Inflammatory macrophage treated with lipopolysaccharide for 1 hour (primary cell): ENCODE measurements around the gene SLC16A10.

Experiments
- DNase-seq, 2 donors: peaks; one replicate each; pipeline ENCODE4 v3.0.0-alpha.2; 2020 to 2022

SLC16A10 gene

DNA sequence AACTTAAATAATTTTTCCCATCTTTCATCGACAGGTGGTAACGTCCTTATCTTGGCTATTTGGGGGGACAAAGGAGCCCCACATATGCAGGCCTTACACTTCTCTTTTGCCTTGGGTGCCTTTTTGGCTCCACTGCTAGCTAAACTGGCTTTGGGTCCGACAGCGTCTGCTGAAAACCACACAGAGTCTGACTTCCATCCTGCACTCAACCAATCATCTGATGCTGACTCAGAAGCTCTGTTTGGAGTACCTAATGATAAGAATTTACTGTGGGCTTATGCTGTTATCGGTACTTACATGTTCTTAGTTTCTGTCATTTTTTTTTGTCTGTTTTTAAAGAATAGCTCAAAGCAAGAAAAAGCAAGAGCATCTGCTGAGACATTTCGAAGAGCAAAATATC is 178.5 kb downstream of the SLC16A10 start:
- DNase-seq, result no peak

DNA sequence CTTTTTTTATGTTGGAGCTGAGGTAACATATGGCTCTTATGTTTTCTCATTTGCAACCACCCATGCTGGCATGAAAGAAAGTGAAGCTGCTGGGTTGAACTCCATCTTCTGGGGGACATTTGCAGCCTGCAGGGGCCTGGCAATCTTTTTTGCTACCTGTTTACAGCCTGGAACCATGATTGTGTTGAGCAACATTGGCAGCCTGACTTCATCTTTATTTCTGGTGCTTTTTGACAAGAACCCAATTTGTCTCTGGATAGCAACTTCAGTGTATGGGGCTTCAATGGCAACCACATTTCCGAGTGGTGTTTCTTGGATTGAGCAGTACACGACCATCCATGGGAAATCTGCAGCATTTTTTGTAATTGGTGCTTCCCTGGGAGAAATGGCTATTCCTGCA is 179.0 kb downstream of the SLC16A10 start:
- DNase-seq, result no peak

DNA sequence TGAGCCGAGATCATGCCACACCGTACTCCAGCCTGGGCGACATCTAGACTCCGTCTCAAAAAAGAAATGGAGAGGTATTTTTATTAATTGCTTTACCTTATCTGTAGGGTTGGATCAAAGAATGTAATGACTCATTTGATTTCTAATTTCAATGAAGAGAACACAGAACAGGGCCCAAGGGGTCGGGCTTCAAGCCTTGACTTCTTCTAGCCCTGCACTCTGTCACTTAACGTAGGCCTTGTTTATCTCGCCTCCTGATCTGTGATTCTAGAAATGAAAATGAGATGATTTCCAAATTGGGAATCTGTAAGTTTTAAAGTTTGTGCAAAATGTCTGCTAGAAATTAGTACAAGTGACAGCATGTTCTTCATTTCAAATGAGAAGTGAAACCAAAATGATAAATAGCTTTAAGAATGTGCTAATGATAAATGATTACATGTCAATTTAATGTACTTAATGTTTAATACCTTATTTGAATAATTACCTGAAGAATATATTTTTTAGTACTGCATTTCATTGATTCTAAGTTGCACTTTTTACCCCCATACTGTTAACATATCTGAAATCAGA is 180.5 kb downstream of the SLC16A10 start:
- no peak for DNase-seq

DNA sequence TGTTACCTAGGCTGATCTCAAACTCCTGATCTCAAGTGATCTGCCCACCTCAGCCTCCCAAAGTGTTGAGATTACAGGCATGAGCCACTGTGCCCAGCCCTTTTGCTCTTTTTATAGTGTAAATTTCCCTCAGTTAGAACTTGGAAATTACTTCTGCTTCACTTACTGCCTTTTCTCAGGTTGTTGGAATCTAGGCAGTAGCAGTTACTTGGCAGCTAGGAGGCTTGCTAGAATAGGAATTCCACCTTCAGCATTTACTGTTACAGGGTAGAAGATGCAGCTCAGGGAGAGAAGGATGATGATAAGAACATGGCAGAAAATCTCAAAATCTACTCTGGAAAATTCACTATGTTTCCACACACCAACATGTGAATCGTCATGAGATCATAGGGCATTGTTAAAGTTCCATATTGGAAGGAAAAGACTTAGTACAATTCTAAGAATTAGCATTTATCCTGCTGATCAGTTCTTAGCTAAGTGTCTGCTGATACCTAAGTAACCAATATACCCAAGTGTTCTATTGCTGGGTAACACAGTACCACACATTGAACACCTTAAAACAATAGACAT is 182.2 kb downstream of the SLC16A10 start:
- no peak for DNase-seq

DNA sequence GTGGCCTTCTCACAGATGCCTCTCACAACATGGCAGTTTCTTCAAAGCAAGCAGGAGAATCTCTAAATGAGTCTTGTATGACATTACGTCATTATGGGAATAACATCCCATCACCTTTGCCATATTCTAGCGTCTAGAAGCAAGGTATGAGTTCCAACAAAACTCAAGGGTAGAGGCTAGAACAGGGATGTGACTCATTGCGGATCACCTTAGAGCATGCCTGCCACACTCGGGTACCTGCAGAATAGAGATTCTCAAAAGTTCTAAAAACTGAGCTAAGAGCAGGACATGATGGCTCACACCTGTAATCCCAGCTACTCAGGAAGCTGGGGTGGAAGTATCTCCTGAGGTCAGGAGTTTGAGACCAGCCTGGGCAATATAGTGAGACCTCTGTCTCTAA is 182.8 kb downstream of the SLC16A10 start:
- DNase-seq, result no peak

DNA sequence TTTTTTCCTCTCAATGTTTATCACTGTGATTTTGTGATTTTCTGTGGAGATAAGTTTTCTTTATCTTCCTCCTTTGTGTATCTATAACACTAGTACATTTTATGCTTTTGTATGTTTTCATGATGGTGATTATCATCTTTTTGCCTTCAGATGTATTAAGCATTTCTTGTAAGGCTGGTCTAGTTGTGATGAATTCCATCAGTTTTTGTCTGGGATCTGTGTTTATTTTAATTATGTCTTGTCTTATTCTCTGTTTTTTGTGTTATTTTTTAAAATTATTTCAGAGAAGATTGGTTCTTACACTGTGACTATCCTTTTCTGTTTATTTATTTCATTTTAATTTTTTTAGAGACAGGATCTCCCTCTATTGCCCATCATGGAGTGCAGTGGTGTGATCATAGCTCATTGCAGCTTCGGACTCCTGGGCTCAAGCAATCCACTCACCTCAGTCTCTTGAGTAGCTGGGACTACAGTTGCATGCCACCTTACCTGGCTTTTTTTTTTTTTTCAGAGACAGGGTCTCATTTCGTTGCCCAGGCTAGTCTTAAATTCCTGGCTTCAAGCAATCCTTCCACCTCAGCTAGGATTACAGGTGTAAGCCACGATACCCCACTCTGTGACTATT is 187.4 kb downstream of the SLC16A10 start:
- no peak for DNase-seq

DNA sequence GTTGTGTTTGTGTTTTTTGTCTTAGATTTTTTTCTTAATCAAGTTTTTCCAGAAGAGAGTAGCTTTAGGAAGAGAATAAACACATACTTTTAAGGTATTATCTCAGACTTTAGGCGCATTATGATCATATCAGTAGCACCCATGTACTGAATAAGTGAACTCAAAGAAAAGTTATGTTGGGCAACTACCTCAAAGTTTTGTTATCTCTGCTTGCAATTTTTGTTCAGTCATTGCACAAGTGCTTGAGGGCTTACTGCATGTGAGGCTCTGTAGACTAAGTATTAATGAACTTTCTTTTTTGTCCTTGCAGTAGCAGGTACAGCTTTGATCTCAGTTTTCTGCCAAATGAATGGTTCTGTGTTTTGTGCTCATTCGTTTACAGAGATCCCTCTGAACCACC is 189.0 kb downstream of the SLC16A10 start:
- DNase-seq, result no peak

DNA sequence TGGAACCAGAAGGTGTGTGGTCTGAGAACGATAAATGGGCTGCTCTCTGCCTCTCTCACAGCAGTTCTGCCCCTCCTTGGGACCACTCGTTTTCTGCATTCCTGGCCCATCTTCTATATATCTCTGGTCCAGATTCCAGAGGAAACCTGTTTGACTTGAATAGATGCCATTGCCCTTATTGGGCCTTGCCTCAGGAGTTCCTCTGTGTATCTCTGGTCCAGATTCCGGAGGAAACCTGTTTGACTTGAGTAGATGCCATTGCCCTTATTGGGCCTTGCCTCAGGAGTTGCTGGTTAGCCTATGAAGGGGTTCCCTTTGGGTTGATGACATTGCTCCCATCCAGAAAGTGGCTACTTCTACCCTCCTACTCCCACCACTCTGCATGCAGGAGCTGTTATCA is 189.4 kb downstream of the SLC16A10 start:
- no peak for DNase-seq

DNA sequence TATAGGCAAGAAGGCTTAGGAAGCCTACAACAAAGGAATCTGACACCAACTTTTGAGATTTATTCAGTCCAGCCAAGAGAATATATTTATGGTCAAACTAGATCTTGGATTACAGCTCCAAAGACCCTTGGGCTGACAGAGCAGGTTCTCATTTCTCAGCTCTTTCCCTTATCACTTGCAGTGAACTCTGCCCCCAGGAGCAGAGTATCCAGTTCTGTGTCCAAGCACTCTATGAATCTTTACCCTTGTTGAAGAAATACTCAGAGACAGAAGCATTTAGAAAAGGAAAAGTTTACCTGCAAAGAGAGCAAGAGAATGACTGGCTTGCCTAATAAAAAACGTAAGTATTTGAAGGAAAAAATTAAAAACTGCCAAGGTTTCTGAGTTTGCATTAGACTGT is 190.5 kb downstream of the SLC16A10 start:
- no peak for DNase-seq

DNA sequence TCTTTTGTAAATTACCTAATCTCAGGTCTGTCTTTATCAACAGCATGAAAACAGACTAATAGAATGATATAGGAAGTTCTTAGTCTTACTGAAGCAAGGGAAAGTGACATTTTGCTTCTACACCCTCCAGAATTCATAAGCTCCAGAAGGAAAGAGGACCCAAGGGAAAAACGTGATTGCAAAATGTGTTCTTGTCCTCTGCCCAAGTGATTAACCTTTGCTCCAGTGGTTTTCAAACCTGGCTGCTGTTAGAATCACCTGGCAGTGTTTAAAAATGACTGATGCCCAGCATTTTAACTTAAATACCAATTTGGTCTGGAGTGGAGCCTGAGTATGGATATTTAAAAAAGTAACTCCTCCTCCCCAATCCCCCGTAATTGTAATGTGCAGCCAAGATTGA is 191.4 kb downstream of the SLC16A10 start:
- DNase-seq, result no peak

DNA sequence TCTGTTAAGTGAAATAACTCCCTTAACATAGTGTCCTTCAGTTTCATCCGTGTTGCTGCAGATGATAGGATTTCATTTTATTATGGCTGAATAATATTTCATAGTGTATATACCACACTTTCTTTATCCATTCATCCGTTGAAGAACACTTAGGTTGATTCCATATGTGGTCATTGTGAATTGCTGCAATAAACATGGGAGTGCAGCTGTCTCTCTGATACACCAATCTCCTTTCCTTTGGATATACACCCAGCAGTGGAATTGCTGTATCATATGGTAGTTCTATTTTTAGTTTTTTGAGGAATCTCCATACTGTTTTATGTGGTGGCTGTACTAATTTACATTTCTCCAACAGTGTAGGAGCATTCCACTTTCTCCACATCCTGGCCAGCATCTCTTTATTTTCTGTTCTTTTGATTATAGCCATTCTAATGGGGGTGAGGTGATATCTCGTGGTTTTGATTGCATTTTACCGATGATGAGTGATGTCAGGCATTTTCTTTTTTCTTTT is 193.2 kb downstream of the SLC16A10 start:
- no peak for DNase-seq
